Measurements from ENCODE around the gene GDF9. TPM values are rescaled to one million over a fixed set of nuclear protein-coding genes. Genes with fewer than 3 reads are reported as not detected.

The GDF9 gene
- total RNA-seq, 1 experiment from 2014 or later = 0.24 TPM

DNA sequence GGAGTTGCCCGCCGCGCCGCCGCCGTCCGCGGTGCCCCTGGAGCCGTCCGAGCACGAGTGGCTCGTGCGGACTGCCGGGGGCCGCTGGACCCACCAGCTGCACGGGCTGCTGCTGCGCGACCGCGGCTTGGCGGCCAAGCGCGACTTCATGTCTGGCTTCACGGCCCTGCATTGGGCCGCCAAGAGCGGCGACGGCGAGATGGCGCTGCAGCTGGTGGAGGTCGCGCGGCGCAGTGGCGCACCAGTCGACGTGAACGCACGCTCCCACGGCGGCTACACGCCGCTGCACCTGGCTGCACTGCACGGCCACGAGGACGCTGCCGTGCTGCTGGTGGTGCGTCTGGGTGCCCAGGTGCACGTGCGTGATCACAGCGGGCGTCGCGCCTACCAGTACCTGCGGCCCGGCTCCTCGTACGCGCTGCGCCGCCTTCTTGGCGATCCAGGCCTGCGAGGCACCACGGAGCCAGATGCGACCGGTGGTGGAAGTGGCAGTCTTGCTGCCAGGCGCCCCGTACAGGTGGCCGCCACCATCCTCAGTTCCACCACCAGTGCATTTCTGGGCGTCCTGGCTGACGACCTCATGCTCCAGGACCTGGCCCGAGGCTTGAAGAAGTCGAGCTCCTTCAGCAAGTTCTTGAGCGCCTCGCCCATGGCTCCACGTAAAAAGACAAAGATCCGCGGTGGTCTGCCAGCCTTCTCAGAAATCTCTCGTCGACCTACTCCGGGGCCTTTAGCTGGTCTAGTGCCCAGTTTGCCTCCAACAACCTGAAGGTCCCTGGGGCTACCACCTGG lies 51.6 kb downstream of the GDF9 start:
- no peak overlapping the region for H2AFZ ChIP-seq (ENCODE audit: low read length)
- peaks cover 83% of the 10 kb centered on the region for H3K27me3 Mint-ChIP-seq (ENCODE audit: low read depth)

More for the DNA sequence above, 51.6 kb downstream of the GDF9 start:
- H2BK15ac ChIP-seq (ENCODE audit: low read depth, low read length) = no peak overlapping the region
- no peak overlapping the region for H3K27ac ChIP-seq (ENCODE audit: insufficient read length, low read depth, low read length)
- no peak overlapping the region for H3K4ac ChIP-seq (ENCODE audit: low read depth, low read length)
- H3K14ac ChIP-seq (ENCODE audit: insufficient read depth, low read length) = no peak overlapping the region
- no CpG with 5 or more reads among the region's 81 CpGs for WGBS (ENCODE audit: extremely low coverage, insufficient read length, low lambda C conversion rate)
- no peak overlapping the region for H3K56ac ChIP-seq (ENCODE audit: insufficient read length, low read depth, low read length)
- H4K20me1 ChIP-seq (ENCODE audit: control insufficient read depth, insufficient read depth, insufficient read length) = no peaks in the 10 kb centered on the region
- no peak overlapping the region for H3K18ac ChIP-seq (ENCODE audit: insufficient read length, low read depth, low read length)
- no peaks in the 10 kb centered on the region for H3K79me2 ChIP-seq (ENCODE audit: insufficient read depth, low read length)
- H3K27me3 ChIP-seq (ENCODE audit: insufficient read depth, low read length) = peaks cover 32% of the 10 kb centered on the region
- no peaks in the 10 kb centered on the region for H3K9me3 ChIP-seq (ENCODE audit: control insufficient read depth, low read depth, low read length)
- H3K23me2 ChIP-seq (ENCODE audit: insufficient read length, low read depth, low read length, poor library complexity, severe bottlenecking) = no peaks in the 10 kb centered on the region
- H3K79me1 ChIP-seq (ENCODE audit: insufficient read depth, low read depth, low read length, poor library complexity, severe bottlenecking) = no peaks in the 10 kb centered on the region
- TF ChIP-seq, protein P1, sequence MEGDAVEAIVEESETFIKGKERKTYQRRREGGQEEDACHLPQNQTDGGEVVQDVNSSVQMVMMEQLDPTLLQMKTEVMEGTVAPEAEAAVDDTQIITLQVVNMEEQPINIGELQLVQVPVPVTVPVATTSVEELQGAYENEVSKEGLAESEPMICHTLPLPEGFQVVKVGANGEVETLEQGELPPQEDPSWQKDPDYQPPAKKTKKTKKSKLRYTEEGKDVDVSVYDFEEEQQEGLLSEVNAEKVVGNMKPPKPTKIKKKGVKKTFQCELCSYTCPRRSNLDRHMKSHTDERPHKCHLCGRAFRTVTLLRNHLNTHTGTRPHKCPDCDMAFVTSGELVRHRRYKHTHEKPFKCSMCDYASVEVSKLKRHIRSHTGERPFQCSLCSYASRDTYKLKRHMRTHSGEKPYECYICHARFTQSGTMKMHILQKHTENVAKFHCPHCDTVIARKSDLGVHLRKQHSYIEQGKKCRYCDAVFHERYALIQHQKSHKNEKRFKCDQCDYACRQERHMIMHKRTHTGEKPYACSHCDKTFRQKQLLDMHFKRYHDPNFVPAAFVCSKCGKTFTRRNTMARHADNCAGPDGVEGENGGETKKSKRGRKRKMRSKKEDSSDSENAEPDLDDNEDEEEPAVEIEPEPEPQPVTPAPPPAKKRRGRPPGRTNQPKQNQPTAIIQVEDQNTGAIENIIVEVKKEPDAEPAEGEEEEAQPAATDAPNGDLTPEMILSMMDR (conservative IDR thresholded peaks at IDR 0.05) = no peak
- H3K4me1 ChIP-seq (ENCODE audit: insufficient read depth, low read length) = no peaks in the 10 kb centered on the region
- H2BK5ac ChIP-seq (ENCODE audit: insufficient read length, low read length) = no peak overlapping the region
- no peak overlapping the region for H3K27ac Mint-ChIP-seq
- H3K36me3 Mint-ChIP-seq (ENCODE audit: insufficient read depth in 1 of 3, low read depth in 3 of 3) = peaks cover 0 to 4% (median 0%) of the 10 kb centered on the region in 3 experiments; a peak in 3 of 7 replicates
- H3K9ac ChIP-seq (ENCODE audit: extremely low read depth, insufficient read length, low read length) = no peak overlapping the region
- H4K91ac ChIP-seq (ENCODE audit: insufficient read length, low read depth, low read length) = no peak overlapping the region
- peak overlapping the region; percentile 26 to 38; a peak in 3 of 5 replicates for H3K4me3 Mint-ChIP-seq
- H2AK5ac ChIP-seq (ENCODE audit: insufficient read length, low read length) = no peak overlapping the region
- H3K4me2 ChIP-seq (ENCODE audit: insufficient read depth, insufficient read length, low read length) = peak overlapping the region; percentile 11
- no peak overlapping the region for H2BK20ac ChIP-seq (ENCODE audit: low read depth, low read length, poor library complexity, severe bottlenecking)
- H2BK12ac ChIP-seq (ENCODE audit: insufficient read length, low read depth, low read length) = no peak overlapping the region
- H4K8ac ChIP-seq (replicated peaks; ENCODE audit: insufficient read length, low read depth, low read length) = no peak overlapping the region
- H3K4me1 Mint-ChIP-seq = peaks cover 7 to 16% of the 10 kb centered on the region in 2 experiments
- H3K9me3 Mint-ChIP-seq = peaks cover 0 to 4% of the 10 kb centered on the region in 2 experiments; a peak in 3 of 5 replicates
- DNase-seq = peak; percentile 74
- no peak overlapping the region for H2BK120ac ChIP-seq (ENCODE audit: low read depth, low read length, poor library complexity, severe bottlenecking)
- no peak overlapping the region for H3T11ph ChIP-seq (ENCODE audit: low read length)
- no peak overlapping the region for H3K23ac ChIP-seq (ENCODE audit: insufficient read length, low read depth, low read length)
- no peak overlapping the region for H4K5ac ChIP-seq (ENCODE audit: insufficient read length, low read depth, low read length)
